ENCODE data around the gene CHDH.

Gene CHDH

GRCh38 chr3:53850895-53851294, 4.7 kb upstream of the CHDH start:
- Histone ChIP-seq H3K27ac (ENCODE audit: poor library complexity, severe bottlenecking) (no peak overlapping the region), H3K27me3 (ENCODE audit: insufficient read depth, poor library complexity, severe bottlenecking) (peaks cover 10% of the 10 kb centered on the region), H3K4me3 (ENCODE audit: severe bottlenecking) (no peak overlapping the region), H3K4me1 (ENCODE audit: insufficient read depth, poor library complexity, severe bottlenecking) (no peaks in the 10 kb centered on the region), H3K36me3 (ENCODE audit: low read depth) (no peaks in the 10 kb centered on the region), H3K9me3 (ENCODE audit: severe bottlenecking) (no peaks in the 10 kb centered on the region)
- ATAC-seq (ENCODE audit: low read depth) (no peak), DNase-seq (ENCODE audit: low spot score) (no peak)
- TF ChIP-seq CTCF (IDR thresholded peaks at IDR 0.05; ENCODE audit: poor library complexity, severe bottlenecking), result no peak

GRCh38 chr3:53849916-53850315, 3.7 kb upstream of the CHDH start:
- no peak for TF ChIP-seq CTCF (IDR thresholded peaks at IDR 0.05; ENCODE audit: poor library complexity, severe bottlenecking)

GRCh38 chr3:53846851-53847155, 584 bp upstream of the CHDH start:
- TF ChIP-seq CTCF (IDR thresholded peaks at IDR 0.05; ENCODE audit: poor library complexity, severe bottlenecking), result no peak
- Histone ChIP-seq H3K4me1 (ENCODE audit: insufficient read depth, poor library complexity, severe bottlenecking) (no peaks in the 10 kb centered on the region), H3K9me3 (ENCODE audit: severe bottlenecking) (no peaks in the 10 kb centered on the region), H3K27ac (ENCODE audit: poor library complexity, severe bottlenecking) (no peak overlapping the region), H3K4me3 (ENCODE audit: severe bottlenecking) (peak overlapping the region; percentile 46), H3K27me3 (ENCODE audit: insufficient read depth, poor library complexity, severe bottlenecking) (peaks cover 10% of the 10 kb centered on the region), H3K36me3 (ENCODE audit: low read depth) (no peaks in the 10 kb centered on the region)
- no peak for DNase-seq (ENCODE audit: low spot score)
- no peak for ATAC-seq (ENCODE audit: low read depth)

More at GRCh38 chr3:53849916-53850315, 3.7 kb upstream of the CHDH start:
- no peak for DNase-seq (ENCODE audit: low spot score)
- H3K4me1 ChIP-seq (ENCODE audit: insufficient read depth, poor library complexity, severe bottlenecking), result no peaks in the 10 kb centered on the region
- H3K9me3 ChIP-seq (ENCODE audit: severe bottlenecking), result no peaks in the 10 kb centered on the region
- ATAC-seq (ENCODE audit: low read depth), result no peak
- no peaks in the 10 kb centered on the region for H3K36me3 ChIP-seq (ENCODE audit: low read depth)
- H3K27ac ChIP-seq (ENCODE audit: poor library complexity, severe bottlenecking), result no peak overlapping the region
- peaks cover 10% of the 10 kb centered on the region for H3K27me3 ChIP-seq (ENCODE audit: insufficient read depth, poor library complexity, severe bottlenecking)
- no peak overlapping the region for H3K4me3 ChIP-seq (ENCODE audit: severe bottlenecking)

GRCh38 chr3:53845881-53846133, 412 bp downstream of the CHDH start:
- Histone ChIP-seq H3K4me3 (ENCODE audit: severe bottlenecking) (peak overlapping the region; percentile 46), H3K9me3 (ENCODE audit: severe bottlenecking) (no peaks in the 10 kb centered on the region), H3K36me3 (ENCODE audit: low read depth) (no peaks in the 10 kb centered on the region), H3K27ac (ENCODE audit: poor library complexity, severe bottlenecking) (no peak overlapping the region), H3K4me1 (ENCODE audit: insufficient read depth, poor library complexity, severe bottlenecking) (no peaks in the 10 kb centered on the region), H3K27me3 (ENCODE audit: insufficient read depth, poor library complexity, severe bottlenecking) (peaks cover 10% of the 10 kb centered on the region)
- no peak for DNase-seq (ENCODE audit: low spot score)
- no peak; the same call in 2 of the 3 replicates for ATAC-seq (ENCODE audit: low read depth)
- TF ChIP-seq CTCF (IDR thresholded peaks at IDR 0.05; ENCODE audit: poor library complexity, severe bottlenecking), result peak; percentile 16

GRCh38 chr3:53845103-53845880, 927 bp downstream of the CHDH start:
- Histone ChIP-seq H3K4me3 (ENCODE audit: severe bottlenecking) (peak overlapping the region; percentile 46), H3K4me1 (ENCODE audit: insufficient read depth, poor library complexity, severe bottlenecking) (no peaks in the 10 kb centered on the region), H3K27me3 (ENCODE audit: insufficient read depth, poor library complexity, severe bottlenecking) (peaks cover 10% of the 10 kb centered on the region), H3K9me3 (ENCODE audit: severe bottlenecking) (no peaks in the 10 kb centered on the region), H3K27ac (ENCODE audit: poor library complexity, severe bottlenecking) (no peak overlapping the region), H3K36me3 (ENCODE audit: low read depth) (no peaks in the 10 kb centered on the region)
- DNase-seq (ENCODE audit: low spot score), result no peak
- peak; percentile 32 for TF ChIP-seq CTCF (IDR thresholded peaks at IDR 0.05; ENCODE audit: poor library complexity, severe bottlenecking)
- ATAC-seq (ENCODE audit: low read depth), result peak; percentile 59
